GM20000 (cell line): ENCODE data around the gene AGAP1.

Experiments used
- DNase-seq: peaks from one replicate; pipeline ENCODE4 v3.0.0; 2012; ENCODE audit warnings: low spot score
- CTCF ChIP-seq: IDR thresholded peaks from 2 replicates; pipeline ENCODE4 v1.5.1; 2012; ENCODE audit warnings: mild to moderate bottlenecking, control low read depth; ENCODE audit errors: extremely low read depth, missing control alignments

Gene AGAP1

DNA sequence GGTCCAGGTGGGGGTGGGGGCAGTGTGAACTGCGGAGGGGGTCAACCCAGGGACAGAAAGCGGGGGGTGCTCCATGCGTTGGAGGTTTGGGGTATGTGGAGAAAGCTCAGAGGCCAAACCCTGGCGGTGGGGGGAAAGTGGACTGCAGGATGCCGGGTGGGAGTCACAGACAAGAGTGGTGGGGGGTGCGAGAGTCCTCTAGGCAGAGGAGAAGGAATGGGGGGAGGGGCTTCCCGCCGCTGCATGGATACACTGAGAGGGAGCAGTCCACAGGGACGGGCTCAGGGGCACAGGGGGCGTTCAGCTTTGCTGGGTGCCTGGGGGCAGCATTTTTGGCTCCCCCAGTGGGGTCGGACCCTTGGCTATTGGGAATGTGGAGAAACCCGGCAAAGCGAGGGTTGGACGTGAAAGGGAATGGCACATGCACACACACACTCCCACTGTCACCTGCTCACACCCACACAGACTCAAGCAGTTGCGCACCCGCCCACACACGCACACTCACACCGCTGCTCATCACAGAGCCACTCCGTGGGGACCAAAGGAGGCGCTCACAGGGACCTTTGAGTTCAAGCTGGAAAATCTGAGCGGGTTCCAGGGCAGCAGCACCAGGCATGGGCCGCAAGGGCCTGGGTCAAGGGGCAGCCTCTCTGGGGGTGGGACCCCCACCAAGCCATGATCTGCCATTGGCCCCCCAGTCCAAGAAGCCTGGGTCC, 666.7 kb downstream of the AGAP1 start:
- no peak for TF ChIP-seq CTCF
- DNase-seq: no peak

DNA sequence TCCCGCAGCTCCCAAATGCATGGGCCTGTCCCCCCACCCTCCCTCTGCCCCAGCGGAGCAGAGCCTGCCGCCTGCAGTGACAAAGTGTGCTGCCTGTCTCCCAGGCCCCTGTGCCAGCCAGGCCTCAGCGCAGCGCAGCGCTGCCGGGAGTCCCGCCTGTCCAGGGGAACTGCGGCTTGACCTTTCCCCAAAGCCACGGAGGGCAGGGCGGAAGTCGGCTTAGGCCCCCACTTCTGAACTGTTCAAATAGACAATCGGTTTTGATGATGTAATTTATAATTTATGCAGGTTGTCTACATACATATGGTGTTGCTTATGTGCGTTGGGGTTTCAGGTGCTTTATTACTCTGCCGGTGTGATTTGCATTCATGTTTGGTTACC, 667.2 kb downstream of the AGAP1 start:
- TF ChIP-seq CTCF: no peak
- DNase-seq: no peak

DNA sequence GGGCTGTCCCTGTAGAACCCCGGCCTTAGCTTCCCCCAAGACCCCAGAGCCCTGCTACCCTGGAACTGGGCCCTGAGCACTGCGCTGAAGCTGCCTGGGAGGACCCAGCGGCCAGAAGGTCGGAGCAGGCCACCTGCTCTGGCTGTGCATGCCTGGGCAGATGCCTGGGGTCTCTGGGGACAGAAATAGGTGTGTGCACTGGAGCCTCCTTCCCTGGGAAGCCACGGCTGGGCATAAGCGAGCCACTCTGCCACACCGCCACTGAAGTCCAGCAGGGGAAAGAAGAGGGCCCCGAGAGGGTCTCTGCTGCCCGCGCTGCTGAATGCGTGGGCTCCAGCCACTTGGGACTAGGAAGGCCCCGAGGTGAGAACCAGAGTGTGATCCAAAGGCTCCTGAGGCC, 667.7 kb downstream of the AGAP1 start:
- TF ChIP-seq CTCF: no peak
- no peak for DNase-seq

DNA sequence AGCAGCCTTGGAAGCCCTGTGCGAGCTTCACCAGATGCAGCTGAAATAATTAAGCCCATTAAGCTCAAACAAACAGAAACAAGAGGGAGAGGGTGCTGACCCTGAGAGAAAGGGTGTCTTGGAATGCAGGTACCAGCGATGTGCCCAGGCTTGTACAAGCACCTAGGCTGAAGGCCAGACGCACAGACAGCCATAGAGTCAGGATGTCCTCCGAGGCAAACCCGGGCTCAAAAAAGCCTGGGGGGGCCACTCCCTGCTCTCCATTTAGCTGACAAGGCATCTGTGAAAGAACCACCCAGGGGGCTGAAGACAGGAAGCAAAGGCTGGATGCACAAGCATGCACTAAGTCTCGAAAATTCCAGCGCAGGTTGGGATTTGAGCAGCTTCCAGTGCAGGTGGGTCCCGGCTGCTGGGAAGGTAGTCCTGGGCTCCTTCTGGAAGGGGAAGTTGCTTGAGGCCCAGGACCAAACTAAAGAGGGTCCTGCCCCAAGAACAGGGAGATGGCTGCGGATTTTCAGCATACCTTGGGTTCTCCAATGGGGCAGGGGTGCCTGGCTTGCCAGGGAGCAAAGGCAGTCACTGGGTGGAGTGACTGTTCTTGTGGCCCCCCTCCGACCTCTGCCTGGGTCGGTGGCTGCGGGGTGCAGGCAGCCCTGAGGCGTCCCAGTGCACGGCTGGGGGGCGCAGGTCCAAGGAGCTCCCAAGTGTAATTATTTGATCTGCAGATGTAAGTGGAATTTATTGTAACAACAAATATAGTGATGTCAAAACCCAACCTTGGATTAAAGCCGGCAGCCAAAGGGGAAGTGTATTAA, 668.4 kb downstream of the AGAP1 start:
- DNase-seq: peak; percentile 51
- no peak for TF ChIP-seq CTCF

- peak; percentile 36 for DNase-seq
- TF ChIP-seq CTCF: no peak
Observed at GRCh38 chr2:236162882-236163470, 669.1 kb downstream of the AGAP1 start.

GRCh38 chr2:236163471-236164200, 669.8 kb downstream of the AGAP1 start:
- TF ChIP-seq CTCF: no peak
- peak; percentile 30 for DNase-seq
